Fibroblast of villous mesenchyme (primary cell): ENCODE measurements around the gene RPS6KL1. TPM values are rescaled to one million over a fixed set of nuclear protein-coding genes. Genes with fewer than 3 reads are reported as not detected.

ENCODE experiments used
- DNase-seq: peaks from one replicate; pipeline ENCODE4 v3.0.0-alpha.2; 2010; ENCODE audit warnings: low read depth
- H3K4me3 ChIP-seq: 2 replicates; pipeline ENCODE4 v1.5.1; 2011; ENCODE audit warnings: low read depth, mild to moderate bottlenecking, low read length
- CTCF ChIP-seq: IDR thresholded peaks from 2 replicates; pipeline ENCODE4 v1.5.1; 2012; ENCODE audit warnings: low read depth, mild to moderate bottlenecking, low read length; ENCODE audit not compliant: insufficient read depth
- total RNA-seq: library from RNA; depleted of rRNA; stranded (reverse); fragments of >200 nt; gene quantifications from 2 replicates; pipeline ENCODE4 v1.2.3, GENCODE V29; 2012

The RPS6KL1 gene
- total RNA-seq, 1 donor = 2.2 TPM

GRCh38 chr14:74941676-74942097 lies 18.6 kb upstream of the RPS6KL1 start:
- H3K4me3 ChIP-seq = no peak overlapping the region
- no peak for TF ChIP-seq CTCF
- DNase-seq = peak; percentile 47

- no peak for TF ChIP-seq CTCF
- no peak for DNase-seq
- no peak overlapping the region for H3K4me3 ChIP-seq
These were observed 18.0 kb upstream of the RPS6KL1 start for GRCh38 chr14:74940956-74941565.

- H3K4me3 ChIP-seq = no peak overlapping the region
- no peak for DNase-seq
- no peak for TF ChIP-seq CTCF
These were observed 15.8 kb upstream of the RPS6KL1 start for GRCh38 chr14:74938531-74939495.

- no peak for TF ChIP-seq CTCF
- H3K4me3 ChIP-seq = no peak overlapping the region
- DNase-seq = no peak
These were observed 14.1 kb upstream of the RPS6KL1 start for GRCh38 chr14:74937171-74937570.

- no peak for DNase-seq
- no peak for TF ChIP-seq CTCF
These were observed 13.7 kb upstream of the RPS6KL1 start for GRCh38 chr14:74936731-74937130.

GRCh38 chr14:74936151-74936550 lies 13.1 kb upstream of the RPS6KL1 start:
- no peak for DNase-seq
- no peak for TF ChIP-seq CTCF
- no peak overlapping the region for H3K4me3 ChIP-seq

More at GRCh38 chr14:74936731-74937130, 13.7 kb upstream of the RPS6KL1 start:
- H3K4me3 ChIP-seq = no peak overlapping the region
